T-helper 1 cell treated with Interleukin-12 subunit alpha and Interleukin-12 subunit beta and Interleukin-4 antibody, amounts not matched to agents 30 μg/mL and 1 μg/mL, for 36 hours (primary cell): ENCODE measurements around the gene TOP2A.
"Not testable (repeated sequence)": the region's sequence is repeated elsewhere in the genome, so short reads cannot be mapped to it uniquely, and the experiment has no call there.

Experiments used
- H3K27ac Mint-ChIP-seq: one replicate; pipeline ENCODE4 v1.8.0; 2021; ENCODE audit warnings: mild to moderate bottlenecking, mixed read lengths
- H3K27me3 Mint-ChIP-seq: one replicate; pipeline ENCODE4 v1.8.0; 2021; ENCODE audit warnings: low read depth, mixed read lengths
- H3K36me3 Mint-ChIP-seq: one replicate; pipeline ENCODE4 v1.8.0; 2021; ENCODE audit warnings: low read depth, mixed read lengths
- H3K4me1 Mint-ChIP-seq: one replicate; pipeline ENCODE4 v1.8.0; 2021; ENCODE audit warnings: low read depth, mixed read lengths
- H3K4me3 Mint-ChIP-seq: one replicate; pipeline ENCODE4 v1.8.0; 2021; ENCODE audit warnings: mild to moderate bottlenecking, moderate library complexity, mixed read lengths
- H3K9me3 Mint-ChIP-seq: one replicate; pipeline ENCODE4 v1.8.0; 2021; ENCODE audit warnings: mixed read lengths

TOP2A gene

GRCh38 chr17:40367728-40368127 is 50.0 kb downstream of the TOP2A start:
- H3K4me1 Mint-ChIP-seq: peaks cover 10% of the 10 kb centered on the region
- H3K27ac Mint-ChIP-seq, H3K27me3 Mint-ChIP-seq, H3K9me3 Mint-ChIP-seq, H3K4me3 Mint-ChIP-seq, H3K36me3 Mint-ChIP-seq: not testable (repeated sequence)

- Mint-ChIP-seq H3K27me3 (no peaks in the 10 kb centered on the region), H3K9me3 (no peaks in the 10 kb centered on the region), H3K27ac (no peak overlapping the region), H3K4me3 (no peak overlapping the region), H3K4me1 (peaks cover 7% of the 10 kb centered on the region), H3K36me3 (no peaks in the 10 kb centered on the region)
These were observed 50.7 kb downstream of the TOP2A start for GRCh38 chr17:40366861-40367518.

GRCh38 chr17:40366076-40366860 is 51.4 kb downstream of the TOP2A start:
- peaks cover 3% of the 10 kb centered on the region for H3K27me3 Mint-ChIP-seq
- no peaks in the 10 kb centered on the region for H3K9me3 Mint-ChIP-seq
- H3K4me1 Mint-ChIP-seq: peaks cover 5% of the 10 kb centered on the region
- H3K4me3 Mint-ChIP-seq: no peak overlapping the region
- no peak overlapping the region for H3K27ac Mint-ChIP-seq
- no peaks in the 10 kb centered on the region for H3K36me3 Mint-ChIP-seq

GRCh38 chr17:40364906-40365305 is 52.8 kb downstream of the TOP2A start:
- no peak overlapping the region for H3K4me3 Mint-ChIP-seq
- peaks cover 13% of the 10 kb centered on the region for H3K27me3 Mint-ChIP-seq
- peaks cover 8% of the 10 kb centered on the region for H3K4me1 Mint-ChIP-seq
- no peak overlapping the region for H3K27ac Mint-ChIP-seq
- no peaks in the 10 kb centered on the region for H3K9me3 Mint-ChIP-seq
- no peaks in the 10 kb centered on the region for H3K36me3 Mint-ChIP-seq

GRCh38 chr17:40364121-40364861 is 53.4 kb downstream of the TOP2A start, which contains the start of gene GJD3:
Gene GJD3 (minus strand): TSS chr17:40364737. CDS start chr17:40363815, 922 bp downstream.
- Mint-ChIP-seq H3K36me3 (no peaks in the 10 kb centered on the region), H3K9me3 (no peaks in the 10 kb centered on the region), H3K4me3 (peak within 1 kb of the TSS; percentile 72), H3K27ac (no peak within 1 kb of the TSS), H3K4me1 (peaks cover 8% of the 10 kb centered on the region), H3K27me3 (peaks cover 13% of the 10 kb centered on the region)

GRCh38 chr17:40363111-40363827 is 54.4 kb downstream of the TOP2A start:
- Mint-ChIP-seq H3K27ac (no peak overlapping the region), H3K9me3 (no peaks in the 10 kb centered on the region), H3K4me3 (peak overlapping the region; percentile 74), H3K27me3 (peaks cover 13% of the 10 kb centered on the region), H3K36me3 (no peaks in the 10 kb centered on the region), H3K4me1 (peaks cover 13% of the 10 kb centered on the region)

- Mint-ChIP-seq H3K27me3 (peaks cover 13% of the 10 kb centered on the region), H3K36me3 (no peaks in the 10 kb centered on the region), H3K4me3 (peak overlapping the region; percentile 19), H3K9me3 (no peaks in the 10 kb centered on the region), H3K4me1 (peaks cover 15% of the 10 kb centered on the region), H3K27ac (peak overlapping the region; percentile 12)
These were observed 55.0 kb downstream of the TOP2A start for GRCh38 chr17:40362696-40363110.

GRCh38 chr17:40361925-40362695 is 55.6 kb downstream of the TOP2A start:
- Mint-ChIP-seq H3K4me3 (peak overlapping the region; percentile 19), H3K27ac (peak overlapping the region; percentile 12), H3K27me3 (peaks cover 13% of the 10 kb centered on the region), H3K4me1 (peaks cover 15% of the 10 kb centered on the region), H3K36me3 (no peaks in the 10 kb centered on the region), H3K9me3 (no peaks in the 10 kb centered on the region)

GRCh38 chr17:40361063-40361924 is 56.4 kb downstream of the TOP2A start:
- Mint-ChIP-seq H3K4me3 (peak overlapping the region; percentile 22), H3K36me3 (no peaks in the 10 kb centered on the region), H3K27me3 (peaks cover 13% of the 10 kb centered on the region), H3K9me3 (no peaks in the 10 kb centered on the region), H3K27ac (no peak overlapping the region), H3K4me1 (peaks cover 15% of the 10 kb centered on the region)

- no peak overlapping the region for H3K4me3 Mint-ChIP-seq
- no peak overlapping the region for H3K27ac Mint-ChIP-seq
- H3K27me3 Mint-ChIP-seq: peaks cover 13% of the 10 kb centered on the region
- peaks cover 3% of the 10 kb centered on the region for H3K36me3 Mint-ChIP-seq
- H3K4me1 Mint-ChIP-seq: peaks cover 15% of the 10 kb centered on the region
- H3K9me3 Mint-ChIP-seq: no peaks in the 10 kb centered on the region
These were observed 57.6 kb downstream of the TOP2A start for GRCh38 chr17:40360091-40360490.

- Mint-ChIP-seq H3K36me3 (peaks cover 5% of the 10 kb centered on the region), H3K4me1 (peaks cover 14% of the 10 kb centered on the region)
These were observed 59.2 kb downstream of the TOP2A start for GRCh38 chr17:40358323-40359038.

GRCh38 chr17:40356990-40357881 is 60.5 kb downstream of the TOP2A start:
- Mint-ChIP-seq H3K9me3 (no peaks in the 10 kb centered on the region), H3K27me3 (peaks cover 13% of the 10 kb centered on the region), H3K36me3 (peaks cover 12% of the 10 kb centered on the region), H3K27ac (no peak overlapping the region), H3K4me1 (peaks cover 16% of the 10 kb centered on the region), H3K4me3 (no peak overlapping the region)

More at GRCh38 chr17:40358323-40359038, 59.2 kb downstream of the TOP2A start:
- Mint-ChIP-seq H3K27ac (no peak overlapping the region), H3K4me3 (peak overlapping the region; percentile 14), H3K9me3 (no peaks in the 10 kb centered on the region), H3K27me3 (peaks cover 13% of the 10 kb centered on the region)
